Osteoblast (primary cell): ENCODE measurements around the gene ACRBP. TPM values are rescaled to one million over a fixed set of nuclear protein-coding genes. Genes with fewer than 3 reads are reported as not detected.

Experiments used
- DNase-seq: peaks from one replicate; pipeline ENCODE4 v3.0.0; 2011; ENCODE audit warnings: low spot score, mixed read lengths; ENCODE audit not compliant: insufficient read length; ENCODE audit errors: missing footprints
- H2AFZ ChIP-seq: 2 replicates; pipeline ENCODE4 v1.6.0; 2011; ENCODE audit warnings: mild to moderate bottlenecking, low read length
- H3K27ac ChIP-seq: 2 replicates; pipeline ENCODE4 v1.5.1; 2011; ENCODE audit warnings: mild to moderate bottlenecking, low read depth, low read length, moderate library complexity
- H3K27me3 ChIP-seq: 2 replicates; pipeline ENCODE4 v1.6.0; 2012; ENCODE audit warnings: mild to moderate bottlenecking, control low read depth, inconsistent platforms, low read length, moderate library complexity; ENCODE audit not compliant: insufficient read depth
- H3K36me3 ChIP-seq: 2 replicates; pipeline ENCODE4 v1.5.1; 2011; ENCODE audit warnings: mild to moderate bottlenecking, low read length, control low read depth, moderate library complexity; ENCODE audit not compliant: insufficient read depth
- H3K4me1 ChIP-seq: 2 replicates; pipeline ENCODE4 v1.5.1; 2011; ENCODE audit warnings: mild to moderate bottlenecking, low read length, control low read depth, moderate library complexity; ENCODE audit not compliant: insufficient read depth
- H3K4me2 ChIP-seq: 2 replicates; pipeline ENCODE4 v1.6.0; 2011; ENCODE audit warnings: mild to moderate bottlenecking, low read length; ENCODE audit not compliant: insufficient read depth
- H3K4me3 ChIP-seq: fragments of 200-600 bp; sonication (generic); 3 replicates; pipeline ENCODE4 v1.5.1; 2012; ENCODE audit warnings: mild to moderate bottlenecking, low read length, inconsistent platforms; ENCODE audit not compliant: insufficient read depth
- H3K79me2 ChIP-seq: 2 replicates; pipeline ENCODE4 v1.6.0; 2012; ENCODE audit warnings: mild to moderate bottlenecking, low read length, control low read depth, inconsistent platforms; ENCODE audit not compliant: insufficient read depth
- H3K9me3 ChIP-seq: 2 replicates; pipeline ENCODE4 v1.5.1; 2011; ENCODE audit warnings: low read depth, low read length, control low read depth
- H4K20me1 ChIP-seq: 2 replicates; pipeline ENCODE4 v1.6.0; 2012; ENCODE audit warnings: mild to moderate bottlenecking, low read length, control low read depth; ENCODE audit not compliant: insufficient read depth
- total RNA-seq: library from RNA; depleted of rRNA; stranded (reverse); fragments of >200 nt; gene quantifications from 2 replicates; pipeline ENCODE4 v1.2.3, GENCODE V29; 2012
- TF ChIP-seq, protein P1 (sequence below): IDR thresholded peaks from 2 replicates; pipeline ENCODE4 v1.5.1; 2011; ENCODE audit warnings: mild to moderate bottlenecking, low read depth, low read length, moderate library complexity; ENCODE audit errors: extremely low read depth

Gene ACRBP
- total RNA-seq, 1 donor = 0.36 TPM

DNA sequence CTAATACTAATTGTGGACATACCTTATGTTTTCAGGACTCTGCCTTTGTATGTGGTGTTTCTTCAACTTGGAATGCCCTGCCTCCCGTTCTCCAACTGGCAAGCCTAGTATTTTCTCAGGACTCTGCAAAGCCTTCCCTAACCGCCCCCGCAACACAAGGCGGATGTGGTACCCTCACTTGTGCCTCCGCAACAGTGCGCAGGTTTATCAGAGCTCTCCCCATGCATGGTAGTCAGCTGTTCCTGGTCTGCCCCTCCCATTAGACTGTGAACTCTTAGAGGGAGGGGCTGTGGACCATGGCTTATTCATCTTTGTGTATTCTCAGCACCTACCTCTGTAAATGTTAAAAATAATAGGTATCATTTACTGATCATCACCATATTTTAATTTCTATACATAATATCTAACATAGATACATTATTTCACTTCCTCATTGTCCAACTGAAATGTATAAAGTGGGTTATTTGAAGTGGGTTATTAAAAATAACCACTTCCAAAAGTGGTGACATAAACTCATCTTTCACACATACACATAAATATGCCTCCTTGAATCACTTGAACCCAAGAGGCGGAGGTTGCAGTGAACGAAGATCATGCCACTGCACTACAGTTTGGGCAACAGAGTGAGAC lies 20.5 kb downstream of the ACRBP start:
- H3K27ac ChIP-seq = no peak overlapping the region
- no peak overlapping the region for H2AFZ ChIP-seq
- no peaks in the 10 kb centered on the region for H3K79me2 ChIP-seq
- TF ChIP-seq, protein P1, sequence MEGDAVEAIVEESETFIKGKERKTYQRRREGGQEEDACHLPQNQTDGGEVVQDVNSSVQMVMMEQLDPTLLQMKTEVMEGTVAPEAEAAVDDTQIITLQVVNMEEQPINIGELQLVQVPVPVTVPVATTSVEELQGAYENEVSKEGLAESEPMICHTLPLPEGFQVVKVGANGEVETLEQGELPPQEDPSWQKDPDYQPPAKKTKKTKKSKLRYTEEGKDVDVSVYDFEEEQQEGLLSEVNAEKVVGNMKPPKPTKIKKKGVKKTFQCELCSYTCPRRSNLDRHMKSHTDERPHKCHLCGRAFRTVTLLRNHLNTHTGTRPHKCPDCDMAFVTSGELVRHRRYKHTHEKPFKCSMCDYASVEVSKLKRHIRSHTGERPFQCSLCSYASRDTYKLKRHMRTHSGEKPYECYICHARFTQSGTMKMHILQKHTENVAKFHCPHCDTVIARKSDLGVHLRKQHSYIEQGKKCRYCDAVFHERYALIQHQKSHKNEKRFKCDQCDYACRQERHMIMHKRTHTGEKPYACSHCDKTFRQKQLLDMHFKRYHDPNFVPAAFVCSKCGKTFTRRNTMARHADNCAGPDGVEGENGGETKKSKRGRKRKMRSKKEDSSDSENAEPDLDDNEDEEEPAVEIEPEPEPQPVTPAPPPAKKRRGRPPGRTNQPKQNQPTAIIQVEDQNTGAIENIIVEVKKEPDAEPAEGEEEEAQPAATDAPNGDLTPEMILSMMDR = no peak
- H3K4me1 ChIP-seq = no peaks in the 10 kb centered on the region
- H3K4me2 ChIP-seq = no peak overlapping the region
- H3K4me3 ChIP-seq = no peak overlapping the region
- H3K27me3 ChIP-seq = no peaks in the 10 kb centered on the region
- no peaks in the 10 kb centered on the region for H3K9me3 ChIP-seq
- peak; percentile 56 for DNase-seq
- no peaks in the 10 kb centered on the region for H3K36me3 ChIP-seq
- H4K20me1 ChIP-seq = no peaks in the 10 kb centered on the region

DNA sequence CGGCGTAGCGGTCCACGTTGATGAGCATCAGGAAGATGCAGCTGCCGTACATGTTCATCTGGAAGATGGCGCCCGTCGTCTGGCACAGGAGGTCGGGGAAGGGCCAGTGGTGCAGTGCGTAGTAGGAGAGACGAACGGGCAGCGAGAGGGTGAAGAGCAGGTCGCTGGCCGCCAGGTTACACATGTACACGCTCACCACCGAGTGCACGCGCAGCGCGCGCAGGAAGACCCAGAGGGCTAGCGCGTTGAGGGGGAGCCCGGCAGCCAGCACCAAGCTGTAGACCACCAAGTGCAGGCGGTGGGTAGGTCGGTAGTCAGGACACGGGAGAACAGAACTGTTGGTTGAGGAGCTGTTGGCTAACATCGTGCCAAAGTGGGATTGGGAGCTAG lies 26.4 kb downstream of the ACRBP start:
- Histone ChIP-seq H3K4me2 (peak overlapping the region; percentile 68), H2AFZ (peak overlapping the region; percentile 88), H3K27me3 (no peaks in the 10 kb centered on the region), H3K27ac (no peak overlapping the region), H4K20me1 (no peaks in the 10 kb centered on the region), H3K4me3 (no peak overlapping the region), H3K79me2 (no peaks in the 10 kb centered on the region), H3K36me3 (no peaks in the 10 kb centered on the region), H3K4me1 (no peaks in the 10 kb centered on the region), H3K9me3 (no peaks in the 10 kb centered on the region)
- TF ChIP-seq, protein P1 = no peak
- DNase-seq = no peak

DNA sequence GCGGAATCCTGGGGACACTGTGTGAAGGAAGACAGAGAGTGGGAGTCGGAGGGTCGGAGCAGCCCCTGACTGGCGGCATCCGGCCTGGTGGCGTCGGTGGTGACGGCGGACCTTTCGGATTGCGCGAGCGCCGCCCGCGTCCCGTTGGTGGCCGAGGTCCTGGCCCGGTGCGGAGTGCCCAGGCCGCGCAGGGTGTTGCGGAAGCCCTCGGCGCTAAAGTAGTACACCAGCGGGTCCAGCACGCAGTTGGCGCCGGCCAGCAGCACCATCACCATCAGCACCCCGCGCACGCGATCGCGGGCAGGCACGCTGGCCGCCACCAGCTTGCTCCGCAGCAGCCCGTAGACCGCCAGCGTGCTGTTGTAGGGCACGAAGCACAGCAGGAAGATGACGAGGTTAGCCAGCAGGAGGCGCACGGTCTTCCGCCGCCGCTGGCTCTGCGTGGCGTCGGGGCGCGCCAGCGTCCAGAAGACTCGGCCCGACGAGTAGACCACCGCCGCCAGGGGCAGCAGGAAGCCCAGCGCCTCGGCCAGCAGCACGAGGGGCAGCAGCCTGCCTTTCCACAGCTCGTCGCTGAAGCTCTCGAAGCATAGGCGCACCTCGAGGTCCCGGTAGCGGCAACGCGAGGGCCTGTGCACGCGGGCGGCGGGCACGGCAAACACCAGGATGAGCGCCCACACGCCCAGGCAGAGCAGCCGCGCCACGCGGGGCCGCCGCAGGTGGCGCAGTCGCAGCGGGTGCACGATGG lies 26.9 kb downstream of the ACRBP start:
- no peaks in the 10 kb centered on the region for H4K20me1 ChIP-seq
- H2AFZ ChIP-seq = peak overlapping the region; percentile 88
- DNase-seq = peak; percentile 88
- H3K36me3 ChIP-seq = no peaks in the 10 kb centered on the region
- H3K4me3 ChIP-seq = peak overlapping the region; percentile 53
- TF ChIP-seq, protein P1 = peak; percentile 52
- no peak overlapping the region for H3K27ac ChIP-seq
- H3K4me1 ChIP-seq = no peaks in the 10 kb centered on the region
- H3K4me2 ChIP-seq = peak overlapping the region; percentile 68
- no peaks in the 10 kb centered on the region for H3K79me2 ChIP-seq
- no peaks in the 10 kb centered on the region for H3K9me3 ChIP-seq
- no peaks in the 10 kb centered on the region for H3K27me3 ChIP-seq

DNA sequence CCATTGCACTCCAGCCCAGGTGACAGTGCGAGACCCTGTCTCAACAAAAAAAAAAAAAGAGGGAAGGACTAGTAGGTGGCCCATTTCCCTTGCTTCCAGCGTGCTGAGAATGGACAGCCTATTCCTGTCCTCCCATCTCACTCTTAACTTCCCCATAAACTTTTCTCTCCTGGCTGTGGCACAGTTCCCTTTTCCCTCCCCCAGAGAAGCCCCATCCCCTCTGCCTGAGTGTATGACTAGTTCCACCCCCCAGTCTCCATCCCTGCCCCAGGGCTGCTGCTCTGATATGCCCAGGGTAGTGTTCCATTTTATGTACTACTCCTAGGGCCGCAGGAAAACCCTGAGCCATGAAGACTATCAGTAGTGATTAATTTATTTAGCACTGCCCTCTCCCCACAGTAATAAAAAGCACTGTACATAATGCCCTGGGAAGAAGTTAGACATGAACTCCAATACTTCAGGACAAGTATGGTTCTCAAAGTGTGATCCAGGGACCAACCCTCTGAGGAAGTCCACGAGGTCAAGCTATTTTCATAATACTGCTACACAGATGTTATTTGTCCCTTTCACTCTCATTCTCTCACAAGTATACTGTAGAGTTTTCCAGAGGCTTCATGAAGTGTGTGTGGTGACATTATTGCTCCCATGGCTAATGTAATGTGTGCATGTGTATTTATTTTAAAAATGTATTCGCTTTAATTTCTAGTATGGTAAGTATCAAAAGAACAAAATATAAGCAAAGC lies 28.6 kb downstream of the ACRBP start:
- TF ChIP-seq, protein P1 = no peak
- Histone ChIP-seq H4K20me1 (no peaks in the 10 kb centered on the region), H3K36me3 (no peaks in the 10 kb centered on the region), H2AFZ (no peak overlapping the region), H3K79me2 (no peaks in the 10 kb centered on the region), H3K4me3 (no peak overlapping the region), H3K27ac (no peak overlapping the region), H3K27me3 (no peaks in the 10 kb centered on the region), H3K4me2 (no peak overlapping the region), H3K9me3 (no peaks in the 10 kb centered on the region), H3K4me1 (peaks cover 4% of the 10 kb centered on the region)
- DNase-seq = peak; percentile 51
